NT2/D1 (cell line): Measurements from ENCODE around the gene IKZF3.
"Not testable (repeated sequence)": the region's sequence is repeated elsewhere in the genome, so short reads cannot be mapped to it uniquely, and the experiment has no call there.

ENCODE experiments used
- DNase-seq: peaks from one replicate; pipeline ENCODE4 v3.0.0-alpha.2; 2011; ENCODE audit warnings: low read depth, low spot score
- H3K27me3 ChIP-seq: 2 replicates; pipeline ENCODE4 v1.6.0; 2011; ENCODE audit warnings: mild to moderate bottlenecking; ENCODE audit not compliant: insufficient read length, insufficient read depth
- H3K36me3 ChIP-seq: 2 replicates; pipeline ENCODE4 v1.6.1; 2011; ENCODE audit warnings: mild to moderate bottlenecking, low read length, mixed read lengths; ENCODE audit not compliant: insufficient read depth, insufficient read length
- H3K4me1 ChIP-seq: 2 replicates; pipeline ENCODE4 v1.5.1; 2011; ENCODE audit not compliant: insufficient read depth, insufficient read length
- H3K4me3 ChIP-seq: 2 replicates; pipeline ENCODE4 v1.5.1; 2011; ENCODE audit warnings: low read depth; ENCODE audit not compliant: insufficient read length
- H3K9ac ChIP-seq: 2 replicates; pipeline ENCODE4 v1.6.0; 2011; ENCODE audit warnings: low read depth; ENCODE audit not compliant: insufficient read length
- H3K9me3 ChIP-seq: 2 replicates; pipeline ENCODE4 v1.5.1; 2011; ENCODE audit warnings: mild to moderate bottlenecking, low read length; ENCODE audit not compliant: insufficient read depth
- SUZ12 ChIP-seq: IDR thresholded peaks from 2 replicates; pipeline ENCODE4 v1.6.1; 2011; ENCODE audit not compliant: insufficient read length, insufficient read depth; ENCODE audit errors: extremely low read depth
- YY1 ChIP-seq: IDR thresholded peaks from 2 replicates; pipeline ENCODE4 v1.6.1; 2011; ENCODE audit not compliant: insufficient read length, insufficient read depth
- ZNF274 ChIP-seq: IDR thresholded peaks from 2 replicates; pipeline ENCODE4 v1.6.1; 2011; ENCODE audit warnings: mild to moderate bottlenecking, low read depth, low read length

Gene IKZF3

DNA sequence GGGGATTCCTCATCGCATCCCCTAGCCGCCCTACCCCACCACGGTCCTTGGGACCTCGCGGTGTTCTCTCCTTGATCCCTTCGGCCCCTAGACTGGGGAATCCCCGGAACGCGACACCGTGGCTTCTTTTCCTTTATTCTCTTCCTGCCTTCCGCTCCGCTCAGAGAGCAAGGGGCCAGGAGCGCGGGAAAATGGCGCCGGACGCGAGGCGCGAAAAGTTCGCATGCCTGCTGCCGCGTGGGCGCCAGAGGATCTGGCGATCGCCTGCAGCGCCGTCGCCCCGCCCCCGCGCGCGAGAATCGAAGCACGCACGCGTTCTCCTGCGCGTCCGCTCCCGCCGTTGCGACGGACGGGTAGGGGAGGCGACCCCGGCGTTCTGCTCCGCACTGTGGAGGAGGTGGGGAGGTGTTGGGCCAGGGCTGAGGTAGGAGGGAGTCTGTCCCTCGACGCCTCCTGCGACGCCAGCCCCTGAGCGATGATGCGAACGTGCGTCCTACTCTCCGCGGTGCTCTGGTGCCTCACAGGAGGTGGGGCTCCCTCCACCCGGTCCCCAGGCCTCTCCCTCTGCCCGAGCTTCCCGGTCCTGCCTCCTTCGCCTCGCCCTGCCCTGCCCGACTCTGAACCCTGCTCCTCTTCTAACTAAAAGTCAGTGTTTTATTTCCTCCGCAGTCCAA is 3.9 kb upstream of the IKZF3 start, which contains the start of gene ZPBP2:
ZPBP2 (plus strand) TSS at position 323 of the 674 bp plus-strand sequence; CDS start at position 476, 153 bp downstream.
- TF ChIP-seq YY1 (no peak), SUZ12 (no peak), ZNF274 (no peak)

DNA sequence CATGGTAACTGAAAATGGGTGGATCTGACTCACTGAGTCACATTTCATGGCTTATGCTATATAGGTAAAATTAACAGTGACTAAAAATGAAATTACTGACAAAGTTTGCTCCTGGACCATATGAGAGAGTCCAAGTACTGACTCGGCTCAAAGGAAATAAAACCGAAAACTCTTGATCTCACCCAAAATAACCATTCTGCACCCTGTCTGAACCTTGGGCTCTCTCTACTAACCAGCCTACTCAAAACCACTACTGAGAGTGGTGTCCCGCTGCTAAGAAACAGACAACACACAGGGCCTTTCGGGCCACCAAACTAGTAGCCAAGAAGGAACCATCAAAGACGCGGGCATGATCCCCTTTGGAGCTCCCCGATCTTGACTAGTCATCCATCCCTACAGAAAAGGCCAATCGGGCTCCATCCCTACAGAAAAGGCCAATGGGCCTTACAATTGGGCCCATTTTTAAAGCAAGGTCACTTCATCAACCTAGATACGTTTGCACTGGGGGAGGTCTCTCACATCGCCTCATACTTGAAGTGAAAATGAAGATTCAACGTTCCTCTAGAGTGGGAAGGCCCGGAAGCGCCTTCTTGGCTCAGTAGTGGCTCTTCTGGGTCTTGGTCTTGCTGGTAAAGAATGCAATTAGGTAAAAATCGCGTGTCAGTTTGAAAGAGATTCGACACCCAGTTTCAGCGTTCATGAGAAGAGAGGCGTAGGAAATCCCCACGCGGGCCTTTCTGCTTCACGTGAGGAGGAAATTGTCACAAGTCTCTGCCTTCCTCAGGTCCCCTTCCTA is 3.2 kb upstream of the IKZF3 start:
- Histone ChIP-seq H3K4me3 (no peak overlapping the region), H3K36me3 (no peaks in the 10 kb centered on the region), H3K4me1 (no peaks in the 10 kb centered on the region), H3K27me3 (peaks cover 57% of the 10 kb centered on the region), H3K9me3 (peaks cover 16% of the 10 kb centered on the region), H3K9ac (no peak overlapping the region)
- DNase-seq, result no peak
- TF ChIP-seq ZNF274, result no peak
- TF ChIP-seq SUZ12, result no peak
- no peak for TF ChIP-seq YY1

More for the DNA sequence above, 3.9 kb upstream of the IKZF3 start, which contains the start of gene ZPBP2:
- H3K36me3 ChIP-seq, result no peaks in the 10 kb centered on the region
- H3K27me3 ChIP-seq, result peaks cover 51% of the 10 kb centered on the region
- peaks cover 14% of the 10 kb centered on the region for H3K9me3 ChIP-seq
- no peaks in the 10 kb centered on the region for H3K4me1 ChIP-seq
- no peak for DNase-seq
- H3K4me3 ChIP-seq, result no peak within 1 kb of the TSS
- H3K9ac ChIP-seq, result no peak within 1 kb of the TSS

DNA sequence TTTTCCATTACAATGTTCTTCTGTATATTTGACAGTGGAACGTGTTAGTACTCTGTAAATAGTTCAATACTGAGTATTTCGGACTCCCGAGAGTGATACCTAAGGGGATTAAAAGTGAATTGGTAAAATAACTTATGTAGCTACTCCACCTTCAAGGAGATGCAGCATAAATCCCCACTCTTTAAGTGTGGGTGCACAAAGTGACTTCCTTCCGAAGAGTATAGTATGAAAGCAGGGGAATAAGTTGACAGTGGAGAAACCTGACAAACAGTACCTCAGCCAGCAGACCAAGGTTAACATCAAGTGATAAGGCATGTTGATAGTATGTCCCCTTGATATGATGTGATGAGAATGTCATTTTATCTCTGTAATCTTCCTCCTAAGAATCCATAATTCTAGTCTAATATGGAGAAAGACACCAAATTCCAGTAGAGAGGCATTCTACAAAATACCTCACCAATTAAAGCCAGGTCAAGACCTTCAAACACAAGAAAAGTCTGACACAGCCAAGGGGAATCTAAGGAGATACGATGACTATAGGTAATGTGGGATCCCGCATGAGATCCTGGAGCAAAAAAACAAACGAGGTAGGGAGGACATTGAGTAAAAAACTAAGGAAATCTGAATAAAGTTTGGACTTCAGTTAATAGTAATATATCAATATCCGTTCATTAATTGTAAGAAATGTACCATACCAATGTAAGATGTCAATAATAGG is 2.1 kb upstream of the IKZF3 start:
- DNase-seq, result no peak
- Histone ChIP-seq H3K4me3 (no peak overlapping the region), H3K9ac (no peak overlapping the region)

DNA sequence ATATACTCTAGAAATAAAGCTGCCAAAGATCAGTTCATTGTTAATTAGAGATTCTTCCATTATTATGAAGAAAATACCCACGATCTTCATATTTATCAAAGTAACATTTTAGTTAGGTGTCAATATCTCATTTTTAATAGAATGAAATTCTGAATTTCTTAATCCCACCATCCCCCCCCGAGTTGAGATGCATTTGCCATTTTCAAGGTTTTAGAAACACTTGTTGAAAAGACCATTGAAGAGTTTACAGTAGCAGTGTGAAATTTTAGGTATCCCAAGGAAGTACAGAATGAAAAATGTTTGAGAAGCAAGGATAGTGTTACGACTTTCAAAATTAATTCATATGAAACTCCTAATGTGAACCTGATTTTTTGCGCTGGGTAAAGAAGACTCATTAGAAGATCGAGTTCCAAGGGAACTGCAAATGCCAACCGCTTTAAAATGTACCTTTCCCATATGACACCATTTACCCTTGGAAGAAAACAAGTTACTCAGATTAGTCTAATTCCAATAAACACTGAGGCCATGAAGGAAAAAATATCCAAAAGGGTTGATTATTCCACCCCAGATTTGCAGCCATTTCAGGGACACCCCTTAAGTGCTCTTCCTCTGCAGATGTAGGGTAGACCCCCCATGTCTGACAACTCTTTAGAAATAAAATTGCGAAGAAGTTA is 731 bp downstream of the IKZF3 start:
- Histone ChIP-seq H3K9me3 (peaks cover 16% of the 10 kb centered on the region), H3K4me1 (no peaks in the 10 kb centered on the region), H3K27me3 (peaks cover 57% of the 10 kb centered on the region), H3K9ac (no peak overlapping the region), H3K4me3 (no peak overlapping the region), H3K36me3 (no peaks in the 10 kb centered on the region)
- DNase-seq, result no peak
- TF ChIP-seq YY1 (no peak), SUZ12 (no peak), ZNF274 (no peak)

More for the DNA sequence above, 2.1 kb upstream of the IKZF3 start:
- Histone ChIP-seq H3K27me3 (peaks cover 60% of the 10 kb centered on the region), H3K36me3 (no peaks in the 10 kb centered on the region), H3K4me1 (no peaks in the 10 kb centered on the region), H3K9me3 (peaks cover 16% of the 10 kb centered on the region)
- TF ChIP-seq SUZ12, result no peak
- no peak for TF ChIP-seq ZNF274
- TF ChIP-seq YY1, result no peak

DNA sequence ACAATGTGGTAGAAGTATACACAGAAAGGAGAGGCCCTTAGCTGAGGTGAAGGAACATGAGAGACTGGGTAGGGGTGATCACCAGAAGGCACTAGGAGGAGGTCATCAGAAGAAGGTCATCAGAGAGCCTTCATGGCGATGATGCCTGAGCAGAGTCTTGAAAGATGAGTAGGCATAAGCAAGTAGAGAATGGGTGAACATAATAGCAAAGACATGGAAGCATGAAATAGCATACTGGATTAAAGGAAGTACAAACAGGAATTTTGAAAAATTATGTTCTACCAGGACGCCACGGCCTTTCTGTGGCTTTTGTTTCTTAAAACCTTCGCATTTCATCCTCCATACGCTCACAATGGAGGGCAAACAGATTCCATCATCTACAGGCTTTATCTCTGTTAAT is 2.9 kb downstream of the IKZF3 start:
- no peaks in the 10 kb centered on the region for H3K4me1 ChIP-seq
- no peak overlapping the region for H3K9ac ChIP-seq
- H3K9me3 ChIP-seq, result peaks cover 11% of the 10 kb centered on the region
- H3K4me3 ChIP-seq, result no peak overlapping the region
- H3K36me3 ChIP-seq, result no peaks in the 10 kb centered on the region
- DNase-seq, result no peak
- TF ChIP-seq YY1 (no peak), ZNF274 (no peak), SUZ12 (no peak)
- peaks cover 40% of the 10 kb centered on the region for H3K27me3 ChIP-seq

DNA sequence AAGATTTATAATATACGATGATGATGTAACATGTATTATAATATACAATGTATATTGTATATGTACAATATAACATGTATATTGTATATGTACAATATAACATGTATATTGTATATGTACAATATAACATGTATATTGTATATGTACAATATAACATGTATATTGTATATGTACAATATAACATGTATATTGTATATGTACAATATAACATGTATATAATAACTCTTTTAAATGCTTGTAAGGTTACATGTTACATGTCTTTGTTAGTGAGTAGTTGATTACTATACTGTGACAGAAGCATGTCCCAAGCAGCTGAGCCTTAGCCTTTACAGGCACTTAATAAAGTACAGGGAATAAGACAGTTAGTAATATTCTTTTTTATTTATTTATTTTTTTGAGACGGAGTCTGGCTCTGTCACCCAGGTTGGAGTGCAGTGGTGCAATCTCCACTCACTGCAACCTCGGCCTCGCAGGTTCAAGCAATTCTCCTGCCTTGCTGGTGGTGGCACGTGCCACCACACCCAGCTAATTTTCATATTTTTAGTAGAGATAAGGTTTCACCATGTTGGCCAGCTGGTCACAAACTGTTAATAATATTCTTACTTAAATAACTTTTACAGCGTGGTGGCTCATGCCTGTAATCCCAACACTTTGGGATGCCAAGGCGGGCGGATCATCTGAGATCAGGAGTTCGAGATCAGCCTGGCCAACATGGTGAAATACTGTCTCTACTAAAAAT is 8.0 kb downstream of the IKZF3 start:
- not testable (repeated sequence) for H3K36me3 ChIP-seq, H3K4me3 ChIP-seq, H3K27me3 ChIP-seq, H3K9ac ChIP-seq, DNase-seq, H3K4me1 ChIP-seq, H3K9me3 ChIP-seq

DNA sequence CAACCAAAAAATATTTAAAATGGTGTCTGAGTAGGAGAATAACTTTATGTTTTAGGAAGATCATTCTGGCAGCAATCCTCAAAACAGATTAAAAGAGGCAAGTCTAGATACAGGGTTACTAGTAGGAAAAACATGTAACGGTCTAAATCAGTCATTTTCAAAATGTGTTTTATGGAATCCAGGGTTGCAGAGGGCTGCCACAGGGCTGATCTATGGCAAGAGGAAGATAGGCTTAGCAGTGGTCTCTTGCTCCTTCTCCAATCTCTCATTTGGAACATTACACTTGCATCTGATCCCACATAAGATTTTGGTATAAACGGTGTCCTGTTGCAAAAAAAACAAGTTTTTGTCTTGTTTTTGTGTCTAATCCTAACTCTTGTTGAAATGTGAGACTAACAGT is 9.2 kb downstream of the IKZF3 start:
- Histone ChIP-seq H3K9me3 (0 out of 2 replicates have a peak, but pooled peaks cover 6% of the 10 kb centered on the region), H3K4me1 (no peaks in the 10 kb centered on the region)
- no peak for DNase-seq

More for the DNA sequence above, 9.2 kb downstream of the IKZF3 start:
- no peak for TF ChIP-seq YY1
- no peak for TF ChIP-seq SUZ12
- no peak for TF ChIP-seq ZNF274
- Histone ChIP-seq H3K27me3 (no peaks in the 10 kb centered on the region), H3K36me3 (no peaks in the 10 kb centered on the region), H3K4me3 (no peak overlapping the region), H3K9ac (no peak overlapping the region)
